Measurements from ENCODE around the gene SHF.

The SHF gene

GRCh38 chr15:45147606-45148005 lies 40.2 kb downstream of the SHF start:
- Histone ChIP-seq H3K4me1 (ENCODE audit: control insufficient read depth, insufficient read depth, low read length) (no peaks in the 10 kb centered on the region), H3K36me3 (ENCODE audit: control insufficient read depth in 2 of 2, insufficient read depth in 1 of 2, low read length in 2 of 2) (no peaks in the 10 kb centered on the region), H3K4me3 (ENCODE audit: low read depth, low read length) (no peak overlapping the region), H3K27ac (ENCODE audit: extremely low read depth, low read depth, low read length) (no peak overlapping the region), H3K9me3 (ENCODE audit: control insufficient read depth, insufficient read depth, low read depth, low read length) (no peaks in the 10 kb centered on the region)
- TF ChIP-seq KLF9 (tag by site-specific recombination; IDR thresholded peaks at IDR 0.05; ENCODE audit: low read depth) (no peak), OSR2 (tag by site-specific recombination; IDR thresholded peaks at IDR 0.05) (no peak), BCL6B (tag by site-specific recombination; IDR thresholded peaks at IDR 0.05) (no peak), ZNF843 (tag by site-specific recombination; IDR thresholded peaks at IDR 0.05) (no peak), ZFP3 (tag by site-specific recombination; IDR thresholded peaks at IDR 0.05; ENCODE audit: low read depth) (no peak), HOXC10 (CRISPR knock-in tag; IDR thresholded peaks at IDR 0.05) (no peak), ZNF202 (tag by site-specific recombination; IDR thresholded peaks at IDR 0.05; ENCODE audit: borderline replicate concordance) (no peak), ZNF341 (tag by site-specific recombination; IDR thresholded peaks at IDR 0.05; ENCODE audit: low read depth) (no peak), ZNF416 (tag by site-specific recombination; IDR thresholded peaks at IDR 0.05) (no peak), ZFHX2 (tag by site-specific recombination; conservative IDR thresholded peaks at IDR 0.05) (no peak), ZNF37A (tag by site-specific recombination; IDR thresholded peaks at IDR 0.05) (no peak), ZNF138 (tag by site-specific recombination; IDR thresholded peaks at IDR 0.05; ENCODE audit: borderline replicate concordance) (no peak), SP2 (tag by site-specific recombination; IDR thresholded peaks at IDR 0.05) (no peak)
- TF ChIP-seq, protein P1, sequence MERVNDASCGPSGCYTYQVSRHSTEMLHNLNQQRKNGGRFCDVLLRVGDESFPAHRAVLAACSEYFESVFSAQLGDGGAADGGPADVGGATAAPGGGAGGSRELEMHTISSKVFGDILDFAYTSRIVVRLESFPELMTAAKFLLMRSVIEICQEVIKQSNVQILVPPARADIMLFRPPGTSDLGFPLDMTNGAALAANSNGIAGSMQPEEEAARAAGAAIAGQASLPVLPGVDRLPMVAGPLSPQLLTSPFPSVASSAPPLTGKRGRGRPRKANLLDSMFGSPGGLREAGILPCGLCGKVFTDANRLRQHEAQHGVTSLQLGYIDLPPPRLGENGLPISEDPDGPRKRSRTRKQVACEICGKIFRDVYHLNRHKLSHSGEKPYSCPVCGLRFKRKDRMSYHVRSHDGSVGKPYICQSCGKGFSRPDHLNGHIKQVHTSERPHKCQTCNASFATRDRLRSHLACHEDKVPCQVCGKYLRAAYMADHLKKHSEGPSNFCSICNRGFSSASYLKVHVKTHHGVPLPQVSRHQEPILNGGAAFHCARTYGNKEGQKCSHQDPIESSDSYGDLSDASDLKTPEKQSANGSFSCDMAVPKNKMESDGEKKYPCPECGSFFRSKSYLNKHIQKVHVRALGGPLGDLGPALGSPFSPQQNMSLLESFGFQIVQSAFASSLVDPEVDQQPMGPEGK (tag by site-specific recombination; IDR thresholded peaks at IDR 0.05), result no peak
- TF ChIP-seq, protein P2, sequence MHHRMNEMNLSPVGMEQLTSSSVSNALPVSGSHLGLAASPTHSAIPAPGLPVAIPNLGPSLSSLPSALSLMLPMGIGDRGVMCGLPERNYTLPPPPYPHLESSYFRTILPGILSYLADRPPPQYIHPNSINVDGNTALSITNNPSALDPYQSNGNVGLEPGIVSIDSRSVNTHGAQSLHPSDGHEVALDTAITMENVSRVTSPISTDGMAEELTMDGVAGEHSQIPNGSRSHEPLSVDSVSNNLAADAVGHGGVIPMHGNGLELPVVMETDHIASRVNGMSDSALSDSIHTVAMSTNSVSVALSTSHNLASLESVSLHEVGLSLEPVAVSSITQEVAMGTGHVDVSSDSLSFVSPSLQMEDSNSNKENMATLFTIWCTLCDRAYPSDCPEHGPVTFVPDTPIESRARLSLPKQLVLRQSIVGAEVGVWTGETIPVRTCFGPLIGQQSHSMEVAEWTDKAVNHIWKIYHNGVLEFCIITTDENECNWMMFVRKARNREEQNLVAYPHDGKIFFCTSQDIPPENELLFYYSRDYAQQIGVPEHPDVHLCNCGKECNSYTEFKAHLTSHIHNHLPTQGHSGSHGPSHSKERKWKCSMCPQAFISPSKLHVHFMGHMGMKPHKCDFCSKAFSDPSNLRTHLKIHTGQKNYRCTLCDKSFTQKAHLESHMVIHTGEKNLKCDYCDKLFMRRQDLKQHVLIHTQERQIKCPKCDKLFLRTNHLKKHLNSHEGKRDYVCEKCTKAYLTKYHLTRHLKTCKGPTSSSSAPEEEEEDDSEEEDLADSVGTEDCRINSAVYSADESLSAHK (tag by site-specific recombination; IDR thresholded peaks at IDR 0.05), result no peak
- TF ChIP-seq, protein P3, sequence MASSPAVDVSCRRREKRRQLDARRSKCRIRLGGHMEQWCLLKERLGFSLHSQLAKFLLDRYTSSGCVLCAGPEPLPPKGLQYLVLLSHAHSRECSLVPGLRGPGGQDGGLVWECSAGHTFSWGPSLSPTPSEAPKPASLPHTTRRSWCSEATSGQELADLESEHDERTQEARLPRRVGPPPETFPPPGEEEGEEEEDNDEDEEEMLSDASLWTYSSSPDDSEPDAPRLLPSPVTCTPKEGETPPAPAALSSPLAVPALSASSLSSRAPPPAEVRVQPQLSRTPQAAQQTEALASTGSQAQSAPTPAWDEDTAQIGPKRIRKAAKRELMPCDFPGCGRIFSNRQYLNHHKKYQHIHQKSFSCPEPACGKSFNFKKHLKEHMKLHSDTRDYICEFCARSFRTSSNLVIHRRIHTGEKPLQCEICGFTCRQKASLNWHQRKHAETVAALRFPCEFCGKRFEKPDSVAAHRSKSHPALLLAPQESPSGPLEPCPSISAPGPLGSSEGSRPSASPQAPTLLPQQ (tag by site-specific recombination; IDR thresholded peaks at IDR 0.05), result no peak
- POLR2A ChIA-PET, result no interaction called here
- CTCF ChIA-PET, result interaction anchor here (1.8 kb wide), 1 partner anchor 23 kb away, joined by 4 read pairs; no protein-coding TSS in a partner anchor

DNA sequence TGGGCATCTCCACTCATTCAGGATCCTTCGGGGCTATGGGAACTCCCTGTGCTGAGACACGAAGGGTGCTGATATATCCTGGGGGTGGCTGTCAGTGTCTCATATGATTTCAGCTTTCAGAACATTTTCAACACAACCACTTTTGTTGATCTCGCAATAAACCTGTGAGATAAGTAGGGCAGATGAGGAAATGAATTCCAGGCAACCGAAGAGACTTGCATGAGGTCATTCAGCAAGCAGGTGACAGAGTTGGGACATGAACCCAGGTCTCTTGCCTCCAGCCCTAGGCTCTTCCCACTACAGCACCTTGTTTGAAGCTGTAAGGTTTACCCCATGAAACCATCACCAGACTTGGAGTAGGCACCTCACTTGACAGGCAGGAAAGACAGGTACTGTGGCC lies 41.4 kb downstream of the SHF start:
- Histone ChIP-seq H3K9me3 (ENCODE audit: control insufficient read depth, insufficient read depth, low read depth, low read length) (no peaks in the 10 kb centered on the region), H3K27ac (ENCODE audit: extremely low read depth, low read depth, low read length) (no peak overlapping the region), H3K36me3 (ENCODE audit: control insufficient read depth in 2 of 2, insufficient read depth in 1 of 2, low read length in 2 of 2) (no peaks in the 10 kb centered on the region), H3K4me3 (ENCODE audit: low read depth, low read length) (no peak overlapping the region), H3K4me1 (ENCODE audit: control insufficient read depth, insufficient read depth, low read length) (no peaks in the 10 kb centered on the region)
- no peak for TF ChIP-seq KLF8 (tag by site-specific recombination; IDR thresholded peaks at IDR 0.05)
- no peak for TF ChIP-seq OSR2 (tag by site-specific recombination; IDR thresholded peaks at IDR 0.05)
- no peak for TF ChIP-seq ZNF211 (tag by site-specific recombination; IDR thresholded peaks at IDR 0.05; ENCODE audit: low read depth)
- ChIA-PET POLR2A (interaction anchor here (1.1 kb wide), 1 partner anchor 42 kb away, joined by 4 read pairs; the partner anchor contains the start of gene SHF), CTCF (interaction anchor here (0.8 to 1.8 kb wide), 3 partner anchors 20 to 28 kb away, joined by 3 to 6 read pairs (median 4); no protein-coding TSS in a partner anchor)
